Endodermal cell (in vitro differentiated cells): Measurements from ENCODE around the gene LHX2. TPM values are rescaled to one million over a fixed set of nuclear protein-coding genes. Genes with fewer than 3 reads are reported as not detected.

Experiments
- DNase-seq: peaks from one replicate; pipeline ENCODE4 v3.0.0-alpha.2; 2017
- H3K27ac ChIP-seq: 2 replicates; pipeline ENCODE4 v1.5.1; 2013; ENCODE audit warnings: mild to moderate bottlenecking, low read depth, low read length, moderate library complexity
- H3K27me3 ChIP-seq: 2 replicates; pipeline ENCODE4 v1.6.1; 2013; ENCODE audit warnings: mild to moderate bottlenecking, low read length, moderate library complexity; ENCODE audit not compliant: insufficient read depth, control insufficient read depth, poor library complexity, severe bottlenecking
- H3K36me3 ChIP-seq: 2 replicates; pipeline ENCODE4 v1.7.0; 2013; ENCODE audit warnings: mild to moderate bottlenecking, low read length, moderate library complexity; ENCODE audit not compliant: control insufficient read depth, insufficient read depth
- H3K4me1 ChIP-seq: one replicate; pipeline ENCODE4 v1.7.0; 2013; ENCODE audit warnings: low read length; ENCODE audit not compliant: control insufficient read depth, insufficient read depth
- H3K4me3 ChIP-seq: 2 replicates; pipeline ENCODE4 v1.5.1; 2013; ENCODE audit warnings: mild to moderate bottlenecking, low read length, moderate library complexity
- H3K9ac ChIP-seq: 2 replicates; pipeline ENCODE4 v1.6.1; 2013; ENCODE audit warnings: mild to moderate bottlenecking, low read length, moderate library complexity; ENCODE audit not compliant: poor library complexity, severe bottlenecking; ENCODE audit errors: extremely low read depth
- H3K9me3 ChIP-seq: 2 replicates; pipeline ENCODE4 v1.6.1; 2013; ENCODE audit warnings: mild to moderate bottlenecking, low read length, moderate library complexity; ENCODE audit not compliant: control insufficient read depth
- H3K27ac Mint-ChIP-seq: 2 replicates; pipeline ENCODE4 v1.8.0; 2020; ENCODE audit warnings: mixed read lengths
- H3K27me3 Mint-ChIP-seq: 2 replicates; pipeline ENCODE4 v1.8.0; 2021; ENCODE audit warnings: mild to moderate bottlenecking, mixed read lengths; ENCODE audit not compliant: insufficient read depth
- H3K36me3 Mint-ChIP-seq: 2 replicates; pipeline ENCODE4 v1.8.0; 2020; ENCODE audit warnings: low read depth, mixed read lengths
- H3K4me1 Mint-ChIP-seq: 2 replicates; pipeline ENCODE4 v1.8.0; 2020; ENCODE audit warnings: mixed read lengths
- H3K4me3 Mint-ChIP-seq: 2 replicates; pipeline ENCODE4 v1.8.0; 2020; ENCODE audit warnings: mild to moderate bottlenecking, moderate library complexity, mixed read lengths
- H3K9me3 Mint-ChIP-seq: 2 replicates; pipeline ENCODE4 v1.8.0; 2020; ENCODE audit warnings: mild to moderate bottlenecking, mixed read lengths
- CTCF ChIP-seq: fragments of 200-600 bp; sonication (generic); conservative IDR thresholded peaks from 2 replicates; pipeline ENCODE4 v1.5.0; 2021; ENCODE audit warnings: antibody characterized with exemption, mild to moderate bottlenecking
- WGBS, 2 experiments: methylation state at CpG; one replicate each; pipeline versions ENCODE4 v1.1.5 to v1.1.7; 2013; ENCODE audit warnings: missing lambda C conversion rate in 2 of 2, mixed read lengths in 1 of 2; ENCODE audit not compliant: insufficient coverage in 1 of 2, insufficient read length in 1 of 2; 5-methylcytosine and 5-hydroxymethylcytosine counted together
- total RNA-seq, 2 donors: library from RNA; stranded (reverse); fragmentation: NEBNext Ultra II Directional in 1 of 2; extraction: Animal tissue kit (Norgen Biotek cat#: 25700) in 1 of 2; gene quantifications; 2 replicates in 1 of 2; 3 replicates in 1 of 2; pipeline ENCODE4 v1.2.1, GENCODE V29; 2021

The LHX2 gene
- total RNA-seq, 2 donors from 2014 or later = 0.20 to 0.29 TPM

- 1 to 3% methylated on average over 11 to 27 of the region's 43 CpGs for WGBS, 2 experiments
- H3K4me3 ChIP-seq = peak overlapping the region; percentile 74
- H3K4me1 Mint-ChIP-seq = peaks cover 29% of the 10 kb centered on the region
- no peaks in the 10 kb centered on the region for H3K9me3 Mint-ChIP-seq
- no peak overlapping the region for H3K9ac ChIP-seq
- H3K36me3 Mint-ChIP-seq = no peaks in the 10 kb centered on the region
- H3K4me3 Mint-ChIP-seq = peak overlapping the region; percentile 57
- peaks cover 94% of the 10 kb centered on the region for H3K27me3 ChIP-seq
- peaks cover 92% of the 10 kb centered on the region for H3K27me3 Mint-ChIP-seq
- DNase-seq = peak; percentile 77
- no peak for TF ChIP-seq CTCF
- no peak overlapping the region for H3K27ac ChIP-seq
- no peak overlapping the region for H3K27ac Mint-ChIP-seq
- H3K4me1 ChIP-seq = no peaks in the 10 kb centered on the region
- no peaks in the 10 kb centered on the region for H3K36me3 ChIP-seq
- no peaks in the 10 kb centered on the region for H3K9me3 ChIP-seq
Measured at GRCh38 chr9:123998970-123999621, 12.5 kb upstream of the LHX2 start.

- peaks cover 94% of the 10 kb centered on the region for H3K27me3 ChIP-seq
- Mint-ChIP-seq H3K9me3 (no peaks in the 10 kb centered on the region), H3K4me3 (peak overlapping the region; percentile 57), H3K27ac (no peak overlapping the region), H3K27me3 (peaks cover 92% of the 10 kb centered on the region), H3K36me3 (no peaks in the 10 kb centered on the region), H3K4me1 (peaks cover 33% of the 10 kb centered on the region)
- H3K4me3 ChIP-seq = no peak overlapping the region
- WGBS, 2 experiments = 0% methylated on average over 4 to 63 of the region's 64 CpGs
- no peaks in the 10 kb centered on the region for H3K4me1 ChIP-seq
- H3K27ac ChIP-seq = no peak overlapping the region
- H3K9me3 ChIP-seq = no peaks in the 10 kb centered on the region
- no peak overlapping the region for H3K9ac ChIP-seq
- DNase-seq = peak; percentile 65
- no peak for TF ChIP-seq CTCF
- H3K36me3 ChIP-seq = no peaks in the 10 kb centered on the region
Measured at GRCh38 chr9:123999661-124000060, 11.9 kb upstream of the LHX2 start.

GRCh38 chr9:124000161-124000783, 11.3 kb upstream of the LHX2 start:
- H3K9me3 Mint-ChIP-seq = no peaks in the 10 kb centered on the region
- no peaks in the 10 kb centered on the region for H3K36me3 Mint-ChIP-seq
- Histone ChIP-seq H3K4me1 (no peaks in the 10 kb centered on the region), H3K9me3 (no peaks in the 10 kb centered on the region), H3K27me3 (peaks cover 94% of the 10 kb centered on the region), H3K9ac (no peak overlapping the region), H3K27ac (no peak overlapping the region), H3K36me3 (no peaks in the 10 kb centered on the region), H3K4me3 (no peak overlapping the region)
- DNase-seq = peak; percentile 65
- no peak overlapping the region for H3K27ac Mint-ChIP-seq
- TF ChIP-seq CTCF = no peak
- H3K27me3 Mint-ChIP-seq = peaks cover 92% of the 10 kb centered on the region
- WGBS, 2 experiments = 1 to 3% methylated on average over 12 to 33 of the region's 35 CpGs
- H3K4me1 Mint-ChIP-seq = peaks cover 39% of the 10 kb centered on the region
- peak overlapping the region; percentile 44 for H3K4me3 Mint-ChIP-seq
